ENCODE data around the gene CCDC148.

CCDC148 gene

DNA sequence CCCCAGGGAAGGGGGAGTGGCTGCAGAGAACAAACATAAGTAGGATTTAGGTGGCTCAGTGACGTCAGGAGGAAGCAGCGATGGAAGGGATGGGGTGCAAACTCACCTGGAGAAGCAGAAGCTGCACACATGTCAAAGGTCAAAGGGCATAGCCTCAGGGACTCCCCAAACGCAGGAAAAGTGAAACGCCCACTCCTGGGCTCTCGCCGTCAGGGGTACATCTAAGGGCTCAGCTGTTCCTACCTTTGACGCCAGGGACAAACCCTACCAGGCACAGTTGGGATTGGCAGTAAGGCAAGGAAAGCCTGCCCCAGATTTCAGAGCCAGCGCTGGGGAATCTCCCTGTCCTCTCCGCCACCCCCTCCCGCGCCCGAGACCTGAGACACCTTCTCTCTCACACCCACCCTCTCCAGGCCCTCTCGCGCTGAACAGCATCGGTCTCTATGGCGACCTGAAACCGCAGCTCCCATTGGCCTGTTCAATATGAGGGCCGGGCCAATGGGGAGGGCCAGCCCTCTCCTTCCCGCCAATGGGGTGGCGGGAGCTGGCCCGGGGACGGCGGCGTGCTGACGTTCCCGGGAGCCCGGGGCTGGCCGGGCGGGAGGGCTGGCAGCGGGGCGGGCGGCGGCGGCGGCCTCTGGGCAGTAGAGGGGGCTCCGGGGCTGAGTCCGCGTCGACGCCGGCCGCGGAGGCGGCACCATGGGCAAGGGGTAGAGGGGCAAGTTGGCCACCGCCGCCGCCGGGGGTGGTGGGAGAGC is at the start of gene CCDC148, which contains the start of gene PKP4:
Gene CCDC148, minus strand, starts transcription at position 445 of the 758 bp plus-strand sequence. Its CDS starts 314 bp downstream, at position 131.
Gene PKP4, plus strand, starts transcription at position 644 of the 758 bp plus-strand sequence. CDS start 76,233 bp downstream, outside the sequence.
- H3K4me3 ChIP-seq (ENCODE audit: low read depth, low read length): peak within 1 kb of the TSS; percentile 83
- DNase-seq (ENCODE audit: low read depth): peak; percentile 73

DNA sequence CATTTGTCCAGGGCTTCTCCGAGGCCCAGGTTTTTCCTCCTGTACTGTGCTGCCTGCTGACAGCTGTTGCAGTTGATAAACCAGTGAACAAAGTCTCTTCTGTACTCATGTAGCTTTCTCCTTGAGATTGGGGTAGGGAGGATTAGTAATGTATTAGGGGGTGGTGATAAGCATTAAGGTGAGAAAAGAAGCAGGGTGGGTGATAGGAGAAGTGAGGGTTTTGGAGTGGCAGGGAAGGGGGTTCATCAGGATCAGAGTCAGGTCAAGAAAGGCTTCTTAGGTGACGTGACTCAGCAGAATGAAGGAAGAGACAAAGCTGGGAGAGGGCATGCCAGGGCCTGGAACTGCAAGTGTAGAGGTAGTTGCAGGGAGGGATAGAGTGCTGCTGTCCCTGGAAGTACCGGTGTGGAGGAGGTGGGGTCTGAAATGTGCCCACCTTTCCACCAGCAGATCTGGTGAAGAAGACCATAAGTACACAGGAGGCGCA is 48.9 kb upstream of the CCDC148 start:
- no peak for DNase-seq (ENCODE audit: low read depth)

DNA sequence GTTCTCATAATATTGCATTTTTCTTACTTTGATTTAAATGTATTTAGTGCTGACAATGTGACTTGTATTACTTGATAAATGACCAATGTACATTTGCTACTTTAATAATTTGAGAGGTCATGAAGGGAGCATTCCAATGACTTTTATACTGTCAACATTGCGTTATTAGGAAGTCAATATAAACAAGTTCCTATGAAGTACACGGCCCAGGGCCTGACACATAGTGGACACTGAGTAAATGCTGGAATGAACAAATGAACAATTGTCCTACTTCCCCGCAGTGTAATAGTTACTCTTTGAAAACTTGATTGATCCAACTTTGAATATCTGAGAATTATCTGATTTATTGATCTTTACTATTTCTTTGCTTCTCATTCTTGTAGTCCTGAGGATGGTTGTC is 47.5 kb upstream of the CCDC148 start:
- no peak for DNase-seq (ENCODE audit: low read depth)
- H3K4me3 ChIP-seq (ENCODE audit: low read depth, low read length): no peak overlapping the region

More for the DNA sequence above, 48.9 kb upstream of the CCDC148 start:
- no peak overlapping the region for H3K4me3 ChIP-seq (ENCODE audit: low read depth, low read length)

DNA sequence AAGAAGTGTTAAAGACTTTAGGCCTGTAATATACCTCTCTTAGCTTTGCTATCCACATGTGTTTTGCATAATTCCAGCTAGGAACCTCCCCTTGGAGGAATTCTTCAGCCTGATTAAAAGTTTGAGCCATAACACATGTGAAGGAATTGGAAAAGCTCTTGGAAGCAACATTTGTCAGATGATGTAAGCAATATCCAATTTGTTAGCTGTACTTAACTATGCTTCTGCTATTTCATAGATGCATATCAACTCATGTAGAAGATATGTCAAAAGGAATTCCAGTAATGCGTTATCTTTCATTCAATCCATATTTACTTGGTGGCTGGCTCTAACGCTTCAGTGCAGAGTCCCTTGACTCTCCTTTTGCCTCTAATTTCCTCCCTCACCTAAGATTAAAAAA is 46.4 kb upstream of the CCDC148 start:
- H3K4me3 ChIP-seq (ENCODE audit: low read depth, low read length): no peak overlapping the region
- no peak for DNase-seq (ENCODE audit: low read depth)

DNA sequence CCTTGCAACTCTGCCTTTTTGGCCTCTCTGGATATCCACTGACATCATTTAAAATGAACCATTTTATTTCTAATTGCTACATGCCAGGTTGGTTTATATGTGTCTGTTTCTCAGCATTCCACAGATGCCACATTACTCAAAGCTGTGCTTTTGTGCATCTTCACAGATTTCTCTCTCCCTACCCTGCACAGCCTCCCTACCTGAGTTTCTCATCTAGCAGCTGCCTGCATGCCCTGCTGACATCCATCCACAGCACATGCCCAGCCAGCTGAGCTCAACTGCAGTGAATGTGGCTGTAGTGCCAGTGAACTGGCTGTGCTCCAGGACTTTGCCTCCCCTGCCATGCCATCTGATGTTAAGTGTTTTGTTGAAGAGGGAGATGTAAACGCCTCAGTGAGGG is 44.7 kb upstream of the CCDC148 start:
- DNase-seq (ENCODE audit: low read depth): no peak
- H3K4me3 ChIP-seq (ENCODE audit: low read depth, low read length): no peak overlapping the region

DNA sequence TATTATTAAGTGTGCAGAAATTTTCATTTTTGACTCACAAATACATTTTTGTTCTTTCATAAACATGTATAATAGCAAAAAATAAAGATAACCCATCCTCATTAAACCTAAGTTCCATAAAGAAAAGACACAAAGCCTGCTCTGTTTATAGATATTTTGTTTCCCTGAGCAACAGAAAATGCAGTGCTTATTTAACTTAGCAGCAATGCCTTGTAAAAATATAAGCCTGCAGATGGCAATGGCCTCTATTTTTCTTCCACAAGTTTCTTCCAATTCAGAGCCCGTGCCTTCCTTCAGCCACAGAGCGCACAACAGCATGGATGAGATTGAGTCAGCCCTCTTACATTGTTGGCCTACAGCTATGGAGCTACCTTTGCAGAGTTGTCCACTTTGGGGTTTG is 43.8 kb upstream of the CCDC148 start:
- no peak overlapping the region for H3K4me3 ChIP-seq (ENCODE audit: low read depth, low read length)
- no peak for DNase-seq (ENCODE audit: low read depth)

DNA sequence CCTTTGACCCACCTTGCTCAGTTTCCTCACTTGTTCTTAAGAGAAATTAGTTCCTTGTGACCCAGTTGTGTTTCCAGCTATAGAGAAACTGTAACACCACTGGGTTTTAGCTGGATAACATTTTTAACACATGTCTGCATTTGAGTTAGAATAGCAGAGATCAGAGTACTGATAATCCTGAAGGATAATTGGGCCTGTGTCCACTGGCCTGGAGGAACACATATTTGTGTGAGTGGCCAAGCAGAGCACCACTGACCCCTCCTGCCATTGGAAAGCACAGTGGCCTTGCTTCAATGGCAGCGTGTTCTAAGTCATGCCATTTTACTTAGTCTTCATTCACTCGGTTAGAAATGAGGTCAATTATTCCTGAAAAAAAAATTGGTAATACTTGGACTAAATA is 42.8 kb upstream of the CCDC148 start:
- no peak for DNase-seq (ENCODE audit: low read depth)
- no peak overlapping the region for H3K4me3 ChIP-seq (ENCODE audit: low read depth, low read length)

DNA sequence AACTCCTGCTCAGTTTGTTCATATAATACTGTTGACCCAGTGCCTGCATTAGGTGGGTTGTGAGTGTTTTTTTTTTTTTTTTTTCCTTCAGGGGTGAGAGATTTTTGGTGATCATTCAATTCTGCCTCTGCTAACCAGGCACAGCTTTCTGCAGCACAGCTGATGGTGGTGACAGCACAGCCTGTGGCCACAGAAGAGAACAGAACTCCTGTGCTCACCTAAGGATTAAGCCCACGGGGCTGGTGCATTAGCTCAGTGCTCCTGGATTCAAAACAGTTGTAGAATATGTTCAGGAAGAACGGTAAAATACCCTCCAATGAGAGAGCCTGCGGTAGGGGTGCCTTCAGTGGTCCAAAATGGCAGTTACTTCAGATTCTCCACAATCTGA is 42.2 kb upstream of the CCDC148 start:
- H3K4me3 ChIP-seq (ENCODE audit: low read depth, low read length): no peak overlapping the region
- no peak for DNase-seq (ENCODE audit: low read depth)

DNA sequence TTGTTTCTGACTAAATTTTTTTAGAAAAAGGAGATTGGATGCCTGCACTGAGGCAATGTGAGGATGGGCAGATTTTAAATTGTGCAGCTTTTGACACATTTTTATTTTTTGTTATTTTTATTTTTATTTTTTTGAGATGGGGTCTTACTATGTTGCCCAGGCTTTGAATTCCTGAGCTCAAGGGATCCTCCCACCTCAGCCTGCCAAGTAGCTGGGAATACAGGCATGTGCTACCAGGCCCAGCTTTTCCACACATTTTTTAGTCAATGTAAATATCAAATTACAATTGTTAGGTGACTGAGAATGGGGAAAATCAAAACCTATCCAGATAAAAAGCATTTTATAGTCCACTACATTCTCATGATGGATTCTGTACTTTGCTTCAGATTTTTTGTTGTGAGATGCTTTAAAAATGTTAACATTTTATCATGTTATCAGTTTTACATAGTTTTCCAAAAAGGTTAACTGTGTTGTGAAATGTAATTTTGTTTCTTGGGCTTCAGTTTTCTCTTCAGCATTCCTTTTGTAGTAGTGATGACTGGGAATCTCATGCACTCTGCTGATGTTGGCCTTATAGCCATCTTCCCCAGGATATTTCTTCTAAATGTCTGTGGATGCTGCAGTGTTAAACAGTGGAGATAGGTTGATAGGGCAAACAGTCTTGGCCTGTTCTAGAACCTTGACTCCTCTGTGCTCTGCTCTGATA is 41.6 kb upstream of the CCDC148 start:
- no peak overlapping the region for H3K4me3 ChIP-seq (ENCODE audit: low read depth, low read length)
- DNase-seq (ENCODE audit: low read depth): no peak

DNA sequence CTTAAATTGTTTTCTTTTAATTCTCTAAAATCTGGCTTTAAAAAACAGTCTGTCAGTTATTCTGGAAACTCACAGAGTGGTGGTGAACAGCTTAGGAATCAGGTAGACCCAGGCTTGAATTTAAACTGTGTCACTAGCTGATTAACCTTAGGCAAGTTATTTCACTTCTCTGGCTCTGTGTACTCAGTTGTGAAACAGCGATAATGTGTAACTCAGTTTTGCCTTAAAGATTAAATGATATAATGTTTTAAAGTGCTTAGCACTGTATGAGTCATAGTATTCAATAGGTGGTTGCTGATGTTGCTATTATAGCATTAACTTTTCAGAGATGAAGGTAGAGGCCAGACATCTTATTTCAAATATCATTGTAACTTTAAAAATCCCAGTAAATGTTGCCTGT is 40.9 kb upstream of the CCDC148 start:
- H3K4me3 ChIP-seq (ENCODE audit: low read depth, low read length): no peak overlapping the region
- no peak for DNase-seq (ENCODE audit: low read depth)

DNA sequence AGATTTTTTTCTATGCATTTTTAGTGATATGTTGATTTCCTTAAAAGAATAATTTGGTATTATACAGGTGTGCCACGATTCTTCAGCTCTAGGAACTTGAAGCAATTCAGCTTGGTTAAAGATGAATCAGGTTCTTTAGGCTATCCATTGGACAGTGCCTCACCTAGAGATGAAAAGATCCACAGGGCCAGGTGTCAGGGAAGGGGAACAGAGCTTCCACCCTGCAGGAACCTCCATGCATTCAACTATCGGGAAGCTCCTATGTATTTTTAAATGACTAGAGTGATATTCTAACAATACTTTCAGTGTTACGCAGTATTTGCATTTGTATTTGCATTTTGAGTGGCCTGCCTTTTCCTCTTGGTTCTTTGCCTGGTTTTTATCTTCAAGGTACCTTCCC is 40.4 kb upstream of the CCDC148 start:
- no peak for DNase-seq (ENCODE audit: low read depth)
- H3K4me3 ChIP-seq (ENCODE audit: low read depth, low read length): no peak overlapping the region

DNA sequence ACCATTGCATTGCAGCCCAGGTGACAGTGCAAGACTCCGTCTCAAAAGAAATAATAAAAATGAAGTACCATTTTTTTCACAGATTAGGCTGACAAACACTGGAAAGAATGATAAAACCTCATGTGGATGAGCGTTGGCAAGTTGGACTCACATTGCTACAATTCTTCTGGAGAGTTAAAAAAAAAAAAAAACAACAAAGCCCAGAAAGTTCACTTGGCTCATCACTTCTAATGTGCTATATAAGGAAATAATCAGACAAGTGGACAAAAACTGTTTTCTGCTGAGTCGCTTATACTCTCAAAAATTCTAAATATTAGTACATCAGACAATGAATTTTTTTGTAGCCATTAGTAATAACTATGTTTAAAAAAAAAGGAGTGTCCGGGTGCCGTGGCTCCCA is 38.6 kb upstream of the CCDC148 start:
- no peak for DNase-seq (ENCODE audit: low read depth)
- no peak overlapping the region for H3K4me3 ChIP-seq (ENCODE audit: low read depth, low read length)

DNA sequence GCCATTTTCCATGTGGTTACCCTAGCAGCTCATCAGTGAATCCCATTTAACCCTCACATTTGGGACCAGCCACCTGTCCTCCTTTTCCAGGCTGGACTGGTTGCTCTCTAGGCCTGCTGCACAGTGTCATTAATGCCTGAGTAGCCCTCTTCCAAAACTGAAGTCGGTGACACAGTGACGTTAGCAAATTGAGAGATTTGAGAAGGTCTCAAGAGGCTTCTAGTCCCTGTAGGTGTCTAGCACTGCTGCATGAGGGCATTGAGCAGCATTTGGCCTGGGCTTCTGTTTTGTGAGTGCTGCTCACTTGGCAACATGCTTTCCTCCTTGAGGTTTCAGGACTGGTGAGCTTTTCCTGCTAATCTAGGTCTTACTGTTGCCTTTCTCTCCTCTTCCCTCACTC is 36.9 kb upstream of the CCDC148 start:
- H3K4me3 ChIP-seq (ENCODE audit: low read depth, low read length): no peak overlapping the region
- no peak for DNase-seq (ENCODE audit: low read depth)

DNA sequence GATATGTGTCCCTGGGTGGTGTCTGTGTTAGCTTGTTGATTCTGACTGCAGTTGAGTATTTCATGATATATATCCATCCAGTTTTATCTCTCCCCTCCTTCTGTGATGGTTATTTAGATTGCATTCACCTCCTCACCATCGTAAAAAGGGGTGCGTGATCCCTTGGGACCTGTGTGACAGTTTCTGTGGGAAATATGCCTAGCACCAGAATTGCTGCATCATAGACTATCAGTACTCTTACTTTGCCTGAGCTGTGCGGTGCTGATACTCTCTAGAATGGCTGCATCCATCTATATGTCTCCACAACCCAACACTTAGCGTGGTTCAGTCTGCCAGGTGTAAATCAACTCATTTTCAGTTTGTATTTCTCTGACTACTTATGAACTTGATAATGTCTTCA is 34.5 kb upstream of the CCDC148 start:
- DNase-seq (ENCODE audit: low read depth): no peak
- no peak overlapping the region for H3K4me3 ChIP-seq (ENCODE audit: low read depth, low read length)

DNA sequence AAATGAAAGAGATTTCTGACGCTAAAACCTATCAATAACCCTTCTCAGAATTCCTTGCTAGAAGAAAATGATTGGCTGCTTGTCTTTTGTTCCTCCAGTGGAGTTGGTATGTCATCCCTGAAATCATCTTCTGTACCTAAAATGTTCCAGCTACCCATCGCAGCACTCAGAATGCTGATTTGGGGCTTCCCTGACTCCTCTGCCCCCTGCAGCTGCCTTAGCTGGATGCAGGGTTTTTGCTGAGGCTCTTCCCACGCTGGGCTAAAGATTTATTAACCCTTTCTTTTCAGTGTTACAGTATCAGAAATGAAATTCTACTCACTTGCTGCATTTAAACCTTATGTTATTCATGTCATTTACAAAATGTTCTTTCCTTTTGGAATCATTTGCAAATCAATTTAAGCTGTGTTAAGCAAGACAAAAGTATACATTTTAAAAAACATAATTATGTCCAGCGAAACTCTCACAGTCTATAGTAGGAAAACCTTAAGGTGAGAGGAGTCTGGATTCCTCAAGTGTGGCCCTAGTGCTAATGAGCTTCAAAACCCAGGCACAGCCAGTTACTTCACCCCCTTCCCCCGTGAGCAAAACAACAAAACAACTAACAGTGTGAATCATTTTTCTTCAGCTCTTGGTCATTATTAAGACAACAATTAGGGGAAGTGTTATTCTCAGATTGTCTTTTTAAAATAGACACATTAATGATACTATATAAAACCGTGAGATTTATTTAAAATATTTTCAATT is 33.0 kb upstream of the CCDC148 start:
- no peak for DNase-seq (ENCODE audit: low read depth)
- H3K4me3 ChIP-seq (ENCODE audit: low read depth, low read length): no peak overlapping the region

DNA sequence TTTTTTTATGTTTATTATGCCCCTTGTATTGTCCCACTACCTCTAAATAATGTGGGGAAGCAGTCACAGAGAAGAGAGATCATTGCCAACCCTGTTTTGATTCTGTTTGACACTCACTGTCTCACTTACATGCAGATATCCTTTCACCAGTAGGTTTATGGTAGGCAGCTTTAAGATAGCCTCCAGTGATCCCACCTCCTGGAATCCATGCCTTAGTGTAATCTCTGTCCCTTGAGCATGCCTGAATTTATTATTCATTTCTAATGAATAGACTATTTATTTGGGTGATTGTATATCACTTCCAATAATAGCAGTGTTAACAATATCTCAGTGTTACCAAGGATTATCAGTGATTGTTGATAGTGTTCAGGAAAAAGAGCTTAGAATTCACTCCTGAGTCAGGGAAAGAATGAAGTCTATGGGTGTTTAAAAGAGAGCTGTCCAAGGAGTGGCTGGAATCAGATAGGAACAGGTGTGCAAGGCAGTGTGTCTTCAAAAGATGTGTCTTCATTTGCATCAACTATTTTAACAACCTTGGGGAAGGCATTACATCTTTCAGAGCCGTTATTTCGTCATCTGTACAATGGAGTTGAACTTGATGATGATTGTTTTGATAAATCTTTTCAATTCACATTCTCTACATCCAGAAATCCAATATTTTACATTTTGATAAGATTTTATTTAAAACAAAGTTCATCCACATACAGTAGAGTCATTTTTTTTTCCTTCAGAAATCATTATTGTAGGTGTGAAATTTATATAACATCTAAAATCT is 32.1 kb upstream of the CCDC148 start:
- no peak for DNase-seq (ENCODE audit: low read depth)
- no peak overlapping the region for H3K4me3 ChIP-seq (ENCODE audit: low read depth, low read length)

DNA sequence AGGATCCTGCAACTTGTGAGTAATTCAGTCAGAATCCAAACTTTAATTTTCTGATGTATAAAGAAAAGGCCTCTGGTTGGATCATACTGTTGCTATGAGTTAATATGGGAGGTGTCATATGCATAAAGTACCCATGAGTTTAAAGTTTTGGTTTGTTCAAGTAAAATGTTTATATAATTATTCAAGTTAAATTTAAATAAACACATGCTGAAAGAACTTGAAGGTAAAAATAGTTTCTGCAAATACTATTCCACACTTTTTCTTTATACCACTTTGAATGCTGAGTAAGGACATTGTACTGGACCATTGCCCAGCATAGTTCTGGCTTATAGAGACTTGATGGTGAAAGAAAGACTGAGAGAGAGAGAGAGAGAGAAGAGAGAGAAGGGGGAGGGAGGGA is 30.9 kb upstream of the CCDC148 start:
- DNase-seq (ENCODE audit: low read depth): no peak
- H3K4me3 ChIP-seq (ENCODE audit: low read depth, low read length): no peak overlapping the region

DNA sequence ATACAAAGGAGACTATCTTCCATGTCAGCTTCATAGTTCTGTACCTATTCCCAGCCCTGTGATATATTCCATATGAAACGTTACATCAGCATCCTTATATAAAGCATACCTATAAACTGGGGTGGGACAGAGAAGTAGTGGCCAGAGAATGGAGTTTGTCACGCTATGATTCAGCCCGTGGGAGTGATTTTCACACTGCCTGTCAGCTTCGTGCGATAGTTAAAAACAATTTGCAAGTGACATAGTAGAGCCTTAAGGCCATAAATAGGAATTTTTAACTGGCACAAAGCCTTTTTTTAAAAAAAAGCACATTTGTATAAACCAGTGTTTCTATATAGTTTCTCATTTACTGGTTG is 30.4 kb upstream of the CCDC148 start:
- H3K4me3 ChIP-seq (ENCODE audit: low read depth, low read length): no peak overlapping the region
- DNase-seq (ENCODE audit: low read depth): no peak

DNA sequence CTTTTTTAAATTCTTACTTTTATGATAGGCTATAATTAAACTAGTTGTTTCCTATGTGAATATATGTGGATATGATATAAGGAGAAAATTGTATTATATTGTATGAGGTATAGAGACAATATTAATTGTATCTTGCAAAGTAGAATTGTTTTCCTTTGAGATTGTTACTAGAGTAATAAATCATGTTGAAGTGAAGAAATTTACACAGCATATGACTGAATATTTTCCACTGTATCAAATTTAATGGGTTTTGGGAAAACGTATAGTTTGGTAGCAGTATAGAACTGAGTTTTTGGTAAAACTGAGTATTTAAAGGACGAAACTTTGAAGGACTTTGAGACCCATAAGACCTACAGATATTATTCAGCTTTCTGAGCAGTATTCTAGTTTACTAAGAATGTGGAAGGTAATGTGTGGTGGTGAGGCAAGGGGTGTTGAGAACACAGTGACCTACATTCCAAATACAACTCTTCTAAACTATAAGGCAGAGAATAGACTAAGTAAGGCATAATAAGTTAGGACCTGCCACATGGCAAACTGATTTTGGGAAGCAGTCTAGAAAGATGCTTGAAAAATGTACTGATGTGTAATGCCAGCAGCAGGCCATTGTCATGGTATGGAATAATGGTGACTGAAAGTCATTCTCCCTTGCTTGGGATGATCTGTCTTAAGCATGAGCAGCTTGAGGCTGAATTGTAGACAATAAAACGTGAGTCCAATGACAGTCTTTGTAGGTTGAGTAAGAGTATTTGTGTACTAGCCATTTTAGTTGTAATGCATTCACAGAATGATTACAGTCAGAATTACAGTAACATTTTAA is 29.8 kb upstream of the CCDC148 start:
- no peak for DNase-seq (ENCODE audit: low read depth)
- no peak overlapping the region for H3K4me3 ChIP-seq (ENCODE audit: low read depth, low read length)

Data from skeletal muscle cell (primary cell).